Activated T-cell treated with anti-CD3 and anti-CD28 coated beads, Interleukin-2, amount 50 U/mL, for 24 hours (primary cell): ENCODE measurements around the gene FKBP11.

ENCODE experiments used
- DNase-seq: peaks from one replicate; pipeline ENCODE4 v3.0.0-alpha.2; 2020
- H3K27ac Mint-ChIP-seq: 2 replicates; pipeline ENCODE4 v1.8.0; 2020; ENCODE audit warnings: mild to moderate bottlenecking, mixed read lengths
- H3K27me3 Mint-ChIP-seq: 2 replicates; pipeline ENCODE4 v1.8.0; 2020; ENCODE audit warnings: mixed read lengths
- H3K36me3 Mint-ChIP-seq: 2 replicates; pipeline ENCODE4 v1.8.0; 2020; ENCODE audit warnings: low read depth, mixed read lengths
- H3K4me1 Mint-ChIP-seq: 2 replicates; pipeline ENCODE4 v1.8.0; 2020; ENCODE audit warnings: low read depth, mixed read lengths
- H3K4me3 Mint-ChIP-seq: 2 replicates; pipeline ENCODE4 v1.8.0; 2020; ENCODE audit warnings: mild to moderate bottlenecking, moderate library complexity, mixed read lengths
- H3K9me3 Mint-ChIP-seq: 2 replicates; pipeline ENCODE4 v1.8.0; 2020; ENCODE audit warnings: mixed read lengths

Gene FKBP11

DNA sequence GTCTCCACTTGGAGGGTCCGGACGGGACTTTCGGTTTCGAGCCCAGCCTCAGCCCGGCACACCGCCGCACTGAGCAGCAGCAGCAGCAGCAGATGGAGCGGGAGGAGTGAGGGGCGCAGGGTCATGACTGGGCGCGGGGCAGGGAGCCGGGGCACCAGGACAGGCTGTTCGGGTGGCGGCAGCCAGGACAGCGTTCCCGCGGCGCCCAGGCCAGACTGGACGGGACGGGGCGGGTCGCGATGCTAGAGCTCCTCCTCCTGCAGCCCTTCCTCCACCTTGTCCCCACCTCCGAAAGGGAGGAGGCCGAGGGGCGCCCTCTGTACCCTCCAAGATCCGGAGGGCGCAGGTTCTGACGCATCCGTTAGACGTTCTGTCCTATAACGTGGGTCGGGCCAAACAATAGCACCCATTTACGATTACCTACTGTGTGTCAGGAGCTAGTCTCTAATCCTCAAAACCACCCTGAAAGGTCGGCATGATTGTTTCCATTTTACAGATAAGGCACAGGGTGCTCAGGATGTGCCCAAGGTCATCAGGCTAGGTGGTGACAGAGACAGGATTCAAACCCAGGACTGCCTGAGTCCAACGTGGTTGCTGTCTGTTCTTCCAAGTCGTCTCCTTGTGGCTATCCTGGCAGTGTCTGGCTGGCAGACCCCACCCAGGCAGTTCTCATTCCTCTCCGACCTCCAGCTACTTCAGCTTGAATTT lies at the start of gene FKBP11:
Gene FKBP11 (minus strand): TSS at position 189 of the 708 bp plus-strand sequence. CDS start 64 bp downstream, at position 125.
- H3K4me3 Mint-ChIP-seq, result peak within 1 kb of the TSS; percentile 93
- peak within 1 kb of the TSS; percentile 98 for H3K27ac Mint-ChIP-seq
- H3K27me3 Mint-ChIP-seq, result no peaks in the 10 kb centered on the region
- DNase-seq, result peak; percentile 86
- H3K36me3 Mint-ChIP-seq, result peaks cover 57% of the 10 kb centered on the region
- H3K4me1 Mint-ChIP-seq, result peaks cover 55% of the 10 kb centered on the region
- H3K9me3 Mint-ChIP-seq, result no peaks in the 10 kb centered on the region

DNA sequence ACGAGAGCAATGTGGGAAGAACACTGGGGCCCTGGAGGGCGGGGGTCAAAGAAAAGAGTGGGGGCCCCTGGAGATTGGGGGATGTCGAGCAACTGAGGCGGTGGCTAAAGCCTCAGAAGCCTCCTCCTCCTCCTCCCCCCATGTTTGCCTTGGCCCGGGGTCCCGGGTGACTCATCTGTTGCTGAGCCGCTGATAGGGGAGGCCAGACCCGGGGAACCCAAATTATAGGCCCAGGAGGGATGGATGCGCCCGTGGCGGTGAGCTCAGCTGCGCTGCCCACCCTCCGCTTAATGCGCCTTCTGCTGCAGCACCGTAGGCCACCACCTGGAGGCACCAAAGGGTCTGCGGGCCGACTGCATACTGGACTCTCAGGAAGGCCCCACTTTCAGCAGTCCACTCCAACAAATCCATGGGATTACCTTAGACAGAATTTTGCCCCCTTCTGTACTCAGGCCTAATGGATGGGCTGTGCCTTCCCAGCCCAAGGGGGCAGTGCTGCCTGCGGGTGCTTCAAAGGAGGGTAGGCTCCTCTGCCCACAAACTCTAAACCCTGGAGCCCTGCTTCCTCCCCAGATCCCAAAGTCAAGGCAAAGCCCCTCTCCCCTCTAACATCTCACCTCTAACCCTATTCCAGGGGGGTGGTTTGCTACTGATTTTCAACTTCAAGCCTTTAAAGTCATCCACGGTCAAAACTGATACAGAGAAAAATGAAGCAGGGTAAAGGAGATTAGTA lies 48.8 kb upstream of the FKBP11 start:
- Mint-ChIP-seq H3K36me3 (no peaks in the 10 kb centered on the region), H3K27ac (no peak overlapping the region), H3K9me3 (no peaks in the 10 kb centered on the region), H3K4me3 (no peak overlapping the region), H3K4me1 (peaks cover 58% of the 10 kb centered on the region), H3K27me3 (peaks cover 87% of the 10 kb centered on the region)
- DNase-seq, result peak; percentile 65

DNA sequence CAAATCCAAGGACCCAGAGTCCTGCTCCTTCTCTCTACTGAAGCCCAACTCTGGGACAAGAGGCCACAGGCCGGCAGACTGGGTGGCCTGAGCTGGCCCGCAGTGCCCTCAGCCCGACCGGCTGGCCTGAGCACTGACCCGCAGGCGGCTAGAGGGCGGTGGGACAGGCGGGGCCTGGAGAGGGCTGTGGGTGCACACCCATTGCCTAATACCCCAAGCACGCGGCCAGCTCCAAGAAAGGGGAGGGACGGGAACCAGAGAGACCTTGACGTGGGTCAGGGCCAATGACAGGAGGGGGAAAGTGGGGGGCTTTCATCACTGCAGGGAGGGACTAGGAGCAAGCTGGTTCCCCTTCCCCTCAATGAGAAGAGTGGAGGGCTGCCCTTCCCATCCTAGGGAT lies 48.2 kb upstream of the FKBP11 start:
- Mint-ChIP-seq H3K27me3 (peaks cover 86% of the 10 kb centered on the region), H3K27ac (no peak overlapping the region)

DNA sequence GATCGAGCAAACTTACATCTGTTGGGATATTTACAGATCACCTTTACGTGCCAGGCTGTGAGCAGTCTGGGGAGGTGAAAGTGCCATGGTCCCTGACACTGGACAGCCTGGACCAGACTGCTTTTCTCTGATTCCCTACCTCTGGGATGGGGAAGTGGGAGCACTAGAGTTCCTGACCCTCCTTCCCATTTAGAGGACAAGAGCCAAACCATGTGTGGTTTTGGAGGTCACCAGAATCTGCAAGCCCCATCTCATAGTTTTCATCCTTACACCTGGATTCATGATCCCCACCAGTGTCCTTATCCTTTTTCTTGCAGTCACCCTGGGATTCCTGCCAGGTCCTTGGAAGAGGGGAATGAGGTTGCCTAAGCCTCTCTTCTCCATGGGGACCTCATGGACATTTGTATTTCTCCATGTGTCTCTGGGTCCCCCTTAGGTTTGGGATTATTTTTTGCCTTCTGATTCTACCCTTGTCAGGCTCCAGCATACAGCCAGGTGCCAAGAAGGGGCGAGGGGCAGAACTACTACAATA lies 47.7 kb upstream of the FKBP11 start:
- no peaks in the 10 kb centered on the region for H3K36me3 Mint-ChIP-seq
- no peaks in the 10 kb centered on the region for H3K9me3 Mint-ChIP-seq
- peaks cover 88% of the 10 kb centered on the region for H3K27me3 Mint-ChIP-seq
- H3K4me3 Mint-ChIP-seq, result no peak overlapping the region
- H3K27ac Mint-ChIP-seq, result no peak overlapping the region
- DNase-seq, result no peak
- peaks cover 57% of the 10 kb centered on the region for H3K4me1 Mint-ChIP-seq

More for the DNA sequence above, 48.2 kb upstream of the FKBP11 start:
- Mint-ChIP-seq H3K4me1 (peaks cover 57% of the 10 kb centered on the region), H3K4me3 (no peak overlapping the region), H3K9me3 (no peaks in the 10 kb centered on the region), H3K36me3 (no peaks in the 10 kb centered on the region)
- DNase-seq, result no peak

DNA sequence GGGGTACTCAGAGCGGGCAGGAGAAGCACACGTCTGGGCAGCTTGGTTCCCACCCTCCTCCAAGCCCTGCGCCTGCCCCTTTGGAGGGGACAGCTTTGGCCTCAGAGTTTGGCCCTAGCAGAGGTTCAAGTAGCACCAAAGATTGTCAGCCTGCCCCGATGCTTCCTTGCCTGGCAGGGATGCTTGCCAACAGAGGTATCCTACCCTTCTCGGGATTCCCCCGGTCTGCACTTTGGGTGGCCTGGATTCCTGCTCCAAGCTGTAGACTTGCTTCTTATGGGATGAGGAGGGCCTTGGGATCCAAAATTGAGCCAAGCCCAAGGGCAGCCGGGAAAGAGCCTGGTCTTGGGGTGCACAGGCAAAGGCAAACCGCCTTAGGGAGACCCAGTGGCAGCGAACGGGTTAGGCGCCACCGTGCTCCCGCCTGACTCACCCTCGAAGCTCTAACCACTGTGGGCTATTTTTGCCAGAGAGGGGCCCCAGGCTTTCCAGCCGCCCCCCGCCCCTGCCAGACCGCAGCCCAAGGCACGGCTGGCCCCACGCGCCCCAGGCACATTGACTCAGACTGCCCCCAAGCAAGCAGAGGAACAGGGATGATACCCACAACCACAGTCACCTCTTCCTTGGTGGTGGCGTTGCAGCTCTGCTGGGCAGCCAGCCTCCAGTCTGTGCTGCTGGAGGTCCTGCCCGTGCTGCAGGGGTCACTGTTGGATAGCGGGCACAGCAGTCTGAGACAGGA lies 47.1 kb upstream of the FKBP11 start:
- H3K4me3 Mint-ChIP-seq, result peak overlapping the region; percentile 23

DNA sequence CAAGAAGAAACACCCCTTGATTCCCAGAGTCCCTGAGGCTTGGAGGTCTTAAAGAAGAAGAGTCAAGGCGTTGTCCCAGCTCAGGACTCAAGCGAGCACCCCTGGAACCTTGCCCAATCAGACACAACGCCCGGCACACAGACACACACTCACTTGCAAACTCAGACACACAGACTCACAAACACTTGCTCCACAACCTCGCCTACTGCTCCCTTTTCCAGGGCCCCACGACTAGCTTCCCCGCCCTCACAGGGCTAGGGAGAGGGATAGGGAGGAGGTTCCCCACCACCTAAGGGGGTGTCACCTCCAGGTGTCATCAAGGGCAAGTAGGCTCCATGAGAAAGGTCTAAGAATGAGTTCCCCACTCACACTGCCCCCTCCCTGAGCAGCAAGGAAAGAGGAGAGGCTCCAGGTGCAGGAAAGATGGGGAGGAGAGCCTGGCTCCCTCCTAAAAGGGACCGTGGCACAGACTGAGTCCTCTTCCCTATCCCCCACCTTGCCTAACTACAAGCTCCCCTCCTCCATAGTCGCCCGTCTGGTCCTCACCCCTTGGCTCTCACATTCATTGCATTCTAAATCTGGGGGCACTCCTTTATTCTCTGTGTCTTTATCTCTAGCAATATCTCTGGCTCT lies 45.5 kb upstream of the FKBP11 start:
- Mint-ChIP-seq H3K4me1 (peaks cover 43% of the 10 kb centered on the region), H3K36me3 (no peaks in the 10 kb centered on the region), H3K4me3 (peak overlapping the region; percentile 44), H3K9me3 (no peaks in the 10 kb centered on the region), H3K27ac (no peak overlapping the region), H3K27me3 (peaks cover 70% of the 10 kb centered on the region)
- DNase-seq, result no peak

More for the DNA sequence above, 47.1 kb upstream of the FKBP11 start:
- Mint-ChIP-seq H3K9me3 (no peaks in the 10 kb centered on the region), H3K4me1 (peaks cover 52% of the 10 kb centered on the region), H3K27ac (no peak overlapping the region), H3K36me3 (no peaks in the 10 kb centered on the region), H3K27me3 (peaks cover 82% of the 10 kb centered on the region)
- peak; percentile 65 for DNase-seq

DNA sequence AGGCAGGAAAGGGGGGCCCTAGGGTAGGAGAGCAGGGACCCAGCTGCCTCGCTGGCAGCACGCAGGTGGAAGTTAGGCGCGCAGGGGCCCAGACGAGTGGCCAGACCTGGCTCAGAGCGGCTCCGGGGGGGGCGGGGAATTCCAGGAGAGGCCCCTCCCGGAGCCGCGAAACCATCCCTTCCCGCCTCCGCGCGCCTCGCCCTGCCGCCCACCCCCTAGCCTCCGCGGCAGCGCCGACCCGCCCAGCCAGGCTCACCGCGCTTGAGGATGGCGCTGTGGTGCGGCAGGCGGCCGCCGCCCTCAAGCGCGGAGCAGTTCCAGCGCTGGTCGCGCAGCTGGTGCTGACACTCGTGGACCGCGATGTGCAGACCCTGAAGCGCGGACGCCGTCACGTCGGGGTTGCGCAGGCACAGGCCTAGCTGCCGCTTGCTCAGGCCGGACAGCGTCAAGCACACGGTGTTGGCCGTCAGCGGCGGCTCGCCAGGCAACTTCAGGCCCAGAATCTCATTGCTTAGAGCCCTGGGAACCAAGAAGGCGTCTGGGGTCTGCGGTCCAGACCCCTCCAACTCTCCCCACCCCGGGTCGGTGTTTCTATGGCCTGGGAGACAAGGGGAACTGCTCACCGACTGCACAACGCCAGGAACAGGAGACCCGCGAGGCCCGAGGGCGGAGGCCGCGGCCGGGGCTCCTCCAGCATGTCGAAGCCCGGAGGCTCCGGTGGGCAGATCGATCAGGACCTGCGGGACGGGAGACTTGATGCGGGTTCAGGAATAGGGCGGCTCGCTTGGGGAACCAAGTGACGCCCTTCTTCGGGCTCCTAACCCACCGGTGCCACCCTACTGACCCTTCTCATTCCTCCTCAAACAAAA lies 44.8 kb upstream of the FKBP11 start:
- Mint-ChIP-seq H3K27ac (no peak overlapping the region), H3K27me3 (peaks cover 62% of the 10 kb centered on the region), H3K4me3 (no peak overlapping the region), H3K4me1 (peaks cover 43% of the 10 kb centered on the region), H3K36me3 (no peaks in the 10 kb centered on the region), H3K9me3 (no peaks in the 10 kb centered on the region)
- peak; percentile 61 for DNase-seq

DNA sequence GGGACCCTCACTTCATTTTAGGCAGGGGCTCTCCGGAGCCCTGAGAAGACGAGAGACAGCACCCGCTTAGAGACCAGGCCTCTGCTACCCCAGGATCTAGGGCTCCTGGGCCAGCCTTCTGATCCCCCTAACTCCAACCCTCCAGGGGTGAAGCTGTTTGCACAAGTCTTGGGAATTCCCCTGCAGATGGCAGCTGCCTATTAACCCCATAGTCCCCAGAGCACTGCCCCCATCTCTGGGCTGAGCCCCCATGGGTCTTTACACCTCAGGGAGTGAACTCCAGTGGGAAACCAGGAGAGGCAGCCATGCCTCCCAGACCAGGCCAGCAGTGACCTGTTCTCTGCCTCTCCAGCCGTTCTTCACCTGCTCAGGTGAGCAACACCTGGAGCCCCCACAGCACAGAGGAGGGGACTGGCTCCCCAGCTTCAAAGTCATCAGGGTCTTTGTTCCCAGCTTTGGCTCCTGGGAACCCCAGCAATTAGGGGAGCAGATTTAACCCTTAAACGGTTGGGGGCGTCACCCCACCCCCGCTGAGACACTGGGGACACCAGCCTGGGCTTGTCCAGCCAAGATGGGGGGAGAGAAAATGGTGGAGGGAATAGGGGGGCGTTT lies 44.0 kb upstream of the FKBP11 start:
- H3K27ac Mint-ChIP-seq, result no peak overlapping the region
- H3K36me3 Mint-ChIP-seq, result no peaks in the 10 kb centered on the region
- H3K4me1 Mint-ChIP-seq, result peaks cover 43% of the 10 kb centered on the region
- no peak overlapping the region for H3K4me3 Mint-ChIP-seq
- H3K9me3 Mint-ChIP-seq, result no peaks in the 10 kb centered on the region
- peaks cover 56% of the 10 kb centered on the region for H3K27me3 Mint-ChIP-seq
- no peak for DNase-seq

DNA sequence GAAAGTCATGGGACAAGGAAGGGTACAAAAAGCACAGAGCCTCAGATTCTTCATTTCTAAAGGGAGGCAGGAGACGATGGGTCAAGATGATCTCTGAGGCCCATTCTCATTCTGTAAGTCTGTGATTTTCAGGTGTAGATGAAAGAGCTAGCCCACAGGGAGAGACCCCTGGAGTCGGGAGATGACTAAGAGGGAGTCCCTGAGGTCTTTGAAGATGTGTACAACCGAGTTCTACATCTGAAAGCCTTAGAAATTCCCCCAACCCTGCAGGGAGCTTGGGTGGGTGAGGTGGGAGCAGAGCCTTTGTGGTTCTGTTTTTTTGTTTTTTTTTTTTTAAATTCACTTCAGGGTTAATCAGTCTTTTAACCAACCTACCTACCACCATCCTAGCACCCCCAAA lies 43.2 kb upstream of the FKBP11 start:
- Mint-ChIP-seq H3K36me3 (no peaks in the 10 kb centered on the region), H3K27ac (no peak overlapping the region), H3K4me1 (peaks cover 43% of the 10 kb centered on the region), H3K9me3 (no peaks in the 10 kb centered on the region), H3K4me3 (no peak overlapping the region), H3K27me3 (peaks cover 48% of the 10 kb centered on the region)
- no peak for DNase-seq

DNA sequence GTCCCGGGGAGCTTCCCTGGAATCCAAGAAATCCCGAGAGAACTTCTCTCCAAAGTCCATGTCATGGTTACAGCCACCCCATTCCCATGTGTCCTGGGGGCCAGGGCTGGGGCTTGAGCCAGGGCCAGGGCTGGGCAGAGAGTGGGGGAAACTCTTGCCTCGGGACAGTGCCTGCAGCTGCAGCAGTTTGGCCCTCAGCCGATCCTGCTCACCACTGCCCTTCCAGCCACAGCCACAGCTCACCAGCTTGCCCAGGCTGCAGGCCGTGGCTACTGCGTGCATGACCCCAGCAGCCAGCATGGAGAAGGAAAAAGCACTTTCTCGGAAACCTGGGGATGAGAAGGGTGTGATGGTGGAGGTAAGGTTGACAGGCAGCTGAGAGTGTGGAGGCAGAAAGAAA lies 42.7 kb upstream of the FKBP11 start:
- H3K27ac Mint-ChIP-seq, result no peak overlapping the region
- DNase-seq, result no peak
- no peaks in the 10 kb centered on the region for H3K36me3 Mint-ChIP-seq
- H3K4me3 Mint-ChIP-seq, result no peak overlapping the region
- peaks cover 44% of the 10 kb centered on the region for H3K27me3 Mint-ChIP-seq
- H3K4me1 Mint-ChIP-seq, result peaks cover 42% of the 10 kb centered on the region
- no peaks in the 10 kb centered on the region for H3K9me3 Mint-ChIP-seq

DNA sequence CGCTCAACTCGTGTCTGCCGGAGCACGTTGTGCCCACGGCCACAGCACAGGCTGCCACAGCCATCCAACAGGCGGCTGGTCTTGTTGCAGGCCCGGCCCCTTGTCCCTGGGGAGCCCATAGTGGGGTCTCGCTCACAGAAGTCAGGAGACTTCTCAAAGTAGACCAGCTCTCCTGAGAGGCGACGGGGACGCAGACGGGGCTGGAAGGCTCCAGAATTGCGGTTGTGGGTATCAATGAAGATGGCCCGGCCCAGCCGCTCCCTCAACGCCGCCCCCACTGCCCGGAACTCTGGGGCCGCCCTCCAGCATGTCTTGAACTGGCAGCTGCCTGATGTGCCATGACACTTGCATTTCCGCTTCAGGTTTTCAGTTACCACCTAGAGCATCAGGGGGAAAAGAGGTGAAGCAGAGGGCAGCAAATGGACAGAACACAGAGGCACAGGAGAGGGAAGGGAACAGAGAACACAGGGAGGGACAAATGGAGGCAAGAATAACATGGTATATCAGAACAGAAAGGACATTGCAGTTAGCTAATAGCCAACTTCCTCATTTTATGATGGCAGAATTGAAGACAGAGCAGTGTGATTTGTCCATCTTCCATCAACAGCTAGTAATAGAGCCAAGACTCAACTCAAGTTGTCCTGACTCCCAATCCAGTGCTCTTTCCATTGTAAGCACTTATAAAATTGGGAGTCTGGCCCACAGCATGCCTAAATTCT lies 41.0 kb upstream of the FKBP11 start:
- no peaks in the 10 kb centered on the region for H3K36me3 Mint-ChIP-seq
- no peaks in the 10 kb centered on the region for H3K9me3 Mint-ChIP-seq
- DNase-seq, result no peak
- peaks cover 27% of the 10 kb centered on the region for H3K27me3 Mint-ChIP-seq
- no peak overlapping the region for H3K27ac Mint-ChIP-seq
- no peak overlapping the region for H3K4me3 Mint-ChIP-seq
- peaks cover 28% of the 10 kb centered on the region for H3K4me1 Mint-ChIP-seq

DNA sequence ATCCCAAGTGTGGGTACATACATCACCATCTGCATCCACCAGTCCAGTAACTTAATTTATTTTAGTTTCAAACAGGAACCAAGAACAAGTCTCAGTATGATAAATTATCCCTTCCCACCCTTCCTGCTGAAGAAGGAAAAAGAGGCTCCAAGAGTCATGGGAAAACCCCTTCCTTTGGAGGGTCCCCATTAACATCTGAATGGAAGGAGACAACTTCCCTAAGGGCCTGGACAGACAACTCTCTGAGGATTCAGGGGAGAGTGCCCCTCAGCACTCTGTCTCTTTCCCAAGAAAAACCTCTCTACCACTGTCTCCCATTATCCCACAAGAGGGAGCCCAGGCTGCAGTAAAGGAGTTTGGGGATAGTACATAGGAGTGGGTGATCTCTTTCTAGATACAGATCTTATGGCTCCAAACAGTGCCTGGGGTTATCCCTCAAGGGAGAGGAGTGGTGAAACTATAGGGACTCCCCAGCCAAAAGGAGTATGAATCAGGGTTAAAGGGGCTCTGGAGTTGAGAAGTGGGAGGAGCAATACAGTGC lies 40.1 kb upstream of the FKBP11 start:
- Mint-ChIP-seq H3K27me3 (peaks cover 17% of the 10 kb centered on the region), H3K36me3 (no peaks in the 10 kb centered on the region), H3K9me3 (no peaks in the 10 kb centered on the region), H3K27ac (no peak overlapping the region), H3K4me3 (no peak overlapping the region), H3K4me1 (peaks cover 18% of the 10 kb centered on the region)
- no peak for DNase-seq
